Measurements from ENCODE around the gene SLCO4A1.
A peak's percentile ranks its signal among the peaks of the same experiment; 100 is the strongest.

SLCO4A1 gene

DNA sequence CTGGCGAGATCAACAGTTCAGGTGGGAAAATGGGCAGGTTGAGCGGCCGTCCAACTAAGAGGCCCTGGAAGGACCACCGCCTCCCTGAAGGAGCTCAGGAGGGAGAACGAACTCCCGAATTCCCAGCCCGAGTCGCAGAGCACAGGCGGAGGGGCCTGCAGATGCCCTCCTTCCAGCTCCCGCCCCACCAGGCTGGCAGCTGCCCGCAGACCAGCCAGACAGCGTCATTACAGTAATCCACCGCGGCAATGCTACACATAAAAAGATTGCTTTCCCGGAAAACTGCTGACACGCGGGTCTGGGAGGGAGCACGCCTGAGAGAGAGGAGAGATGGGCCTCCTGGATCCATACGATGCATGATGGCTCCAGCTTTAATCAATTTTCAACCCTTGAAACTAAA lies 30.5 kb upstream of the SLCO4A1 start:
- no peak overlapping the region for H2BK120ac ChIP-seq (ENCODE audit: low read depth, low read length)
- no peak for DNase-seq
- H3K23ac ChIP-seq (ENCODE audit: low read length in 2 of 2): no peak overlapping the region
- no peak overlapping the region for H2AFZ ChIP-seq (ENCODE audit: low read depth, low read length)
- no peak overlapping the region for H2BK15ac ChIP-seq (ENCODE audit: low read depth, poor library complexity, severe bottlenecking)
- H2BK5ac ChIP-seq (ENCODE audit: low read depth, low read length, poor library complexity, severe bottlenecking): no peak overlapping the region
- no peak overlapping the region for H3K14ac ChIP-seq (ENCODE audit: low read length in 2 of 2)
- H2AK5ac ChIP-seq (ENCODE audit: low read length, severe bottlenecking): no peak overlapping the region
- no peak overlapping the region for H4K8ac ChIP-seq (ENCODE audit: low read length)
- H2BK12ac ChIP-seq (ENCODE audit: low read length in 2 of 2): no peak overlapping the region
- H3K18ac ChIP-seq (ENCODE audit: low read depth in 1 of 2, low read length in 2 of 2): no peak overlapping the region
- no peak overlapping the region for H3K9ac ChIP-seq (ENCODE audit: low read length)
- H4K91ac ChIP-seq (ENCODE audit: low read length): no peak overlapping the region
- no peaks in the 10 kb centered on the region for H3K79me1 ChIP-seq (replicated peaks; ENCODE audit: low read length, poor library complexity, severe bottlenecking)
- H3K4me1 ChIP-seq (ENCODE audit: control insufficient read depth, insufficient read depth, low read depth, low read length): peaks cover 4% of the 10 kb centered on the region
- no peak overlapping the region for H3K4me2 ChIP-seq (ENCODE audit: low read length, poor library complexity, severe bottlenecking)
- no peak overlapping the region for H3K27ac ChIP-seq (ENCODE audit: low read length, poor library complexity, severe bottlenecking)
- H3K36me3 ChIP-seq (ENCODE audit: control insufficient read depth in 1 of 2, insufficient read depth in 2 of 2, low read depth in 1 of 2, low read length in 2 of 2): no peaks in the 10 kb centered on the region
- H3K27me3 ChIP-seq (ENCODE audit: control insufficient read depth in 1 of 2, insufficient read depth in 1 of 2, low read length in 2 of 2): peaks cover 23 to 42% of the 10 kb centered on the region in 2 experiments
- H3K9me3 ChIP-seq (ENCODE audit: control insufficient read depth, low read length): peaks cover 9% of the 10 kb centered on the region
- H3K4ac ChIP-seq (ENCODE audit: low read depth in 1 of 2, low read length in 2 of 2): no peak overlapping the region
- 93% methylated on average over 19 of the region's 19 CpGs for WGBS
- H3K4me3 ChIP-seq (ENCODE audit: insufficient read depth in 1 of 2, low read depth in 1 of 2, low read length in 2 of 2): no peak overlapping the region

DNA sequence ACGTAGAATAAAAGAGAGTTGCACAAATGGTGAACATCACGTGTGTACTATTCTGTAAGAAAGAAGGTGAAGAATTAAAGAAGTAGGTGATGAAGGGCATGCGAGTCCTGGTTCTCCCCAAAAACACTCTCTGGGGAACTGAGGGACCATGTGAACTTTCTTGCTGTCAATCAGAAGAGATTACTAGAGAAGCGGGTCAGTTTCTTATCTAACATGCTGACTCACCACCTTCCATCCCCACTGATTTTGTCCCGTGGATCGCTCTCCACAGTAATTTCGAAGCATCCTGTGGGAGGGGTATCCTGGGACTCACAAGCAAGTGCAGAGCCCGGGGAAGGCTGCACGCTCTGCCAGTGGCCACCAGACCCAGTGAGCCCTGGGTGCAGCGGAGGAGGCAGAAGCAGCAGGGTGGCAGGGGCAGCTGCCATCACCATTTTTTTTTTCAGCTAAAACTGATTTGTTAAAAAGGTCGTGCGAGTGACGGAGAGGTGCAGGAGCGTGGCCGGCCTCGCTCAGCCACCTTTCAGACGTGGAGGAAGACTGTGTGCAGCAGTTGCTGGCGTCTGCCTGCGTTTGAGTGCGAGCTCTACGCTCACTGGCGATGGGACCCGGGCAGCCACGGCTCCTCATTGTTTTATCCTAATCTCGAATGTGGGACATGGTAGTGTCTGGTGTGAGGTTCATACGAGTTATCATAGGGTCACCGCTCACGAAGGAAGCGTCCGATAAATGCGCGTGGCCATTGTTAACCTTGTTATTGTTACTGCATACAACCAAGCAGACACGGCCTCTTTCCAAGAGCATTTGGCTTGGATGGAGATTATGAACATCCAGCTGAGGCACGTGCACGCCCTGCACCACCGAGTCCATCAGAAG lies 28.0 kb upstream of the SLCO4A1 start:
- Histone ChIP-seq H2BK5ac (ENCODE audit: low read depth, low read length, poor library complexity, severe bottlenecking) (no peak overlapping the region), H3K36me3 (ENCODE audit: control insufficient read depth in 1 of 2, insufficient read depth in 2 of 2, low read depth in 1 of 2, low read length in 2 of 2) (no peaks in the 10 kb centered on the region), H3K18ac (ENCODE audit: low read depth in 1 of 2, low read length in 2 of 2) (no peak overlapping the region), H3K4ac (ENCODE audit: low read depth in 1 of 2, low read length in 2 of 2) (no peak overlapping the region), H4K91ac (ENCODE audit: low read length) (no peak overlapping the region), H2BK120ac (ENCODE audit: low read depth, low read length) (no peak overlapping the region), H4K8ac (ENCODE audit: low read length) (no peak overlapping the region), H3K79me1 (replicated peaks; ENCODE audit: low read length, poor library complexity, severe bottlenecking) (no peaks in the 10 kb centered on the region), H3K27me3 (ENCODE audit: control insufficient read depth in 1 of 2, insufficient read depth in 1 of 2, low read length in 2 of 2) (peaks cover 23 to 39% of the 10 kb centered on the region in 2 experiments), H3K27ac (ENCODE audit: low read length, poor library complexity, severe bottlenecking) (no peak overlapping the region), H3K4me3 (ENCODE audit: insufficient read depth in 1 of 2, low read depth in 1 of 2, low read length in 2 of 2) (no peak overlapping the region), H3K4me1 (ENCODE audit: control insufficient read depth, insufficient read depth, low read depth, low read length) (peaks cover 26% of the 10 kb centered on the region), H2AK5ac (ENCODE audit: low read length, severe bottlenecking) (no peak overlapping the region), H3K14ac (ENCODE audit: low read length in 2 of 2) (no peak overlapping the region), H3K9ac (ENCODE audit: low read length) (no peak overlapping the region), H3K23ac (ENCODE audit: low read length in 2 of 2) (no peak overlapping the region), H3K4me2 (ENCODE audit: low read length, poor library complexity, severe bottlenecking) (no peak overlapping the region), H3K9me3 (ENCODE audit: control insufficient read depth, low read length) (peaks cover 9% of the 10 kb centered on the region), H2BK15ac (ENCODE audit: low read depth, poor library complexity, severe bottlenecking) (no peak overlapping the region), H2BK12ac (ENCODE audit: low read length in 2 of 2) (no peak overlapping the region), H2AFZ (ENCODE audit: low read depth, low read length) (no peak overlapping the region)
- WGBS: 85% methylated on average over 36 of the region's 36 CpGs
- no peak for DNase-seq

DNA sequence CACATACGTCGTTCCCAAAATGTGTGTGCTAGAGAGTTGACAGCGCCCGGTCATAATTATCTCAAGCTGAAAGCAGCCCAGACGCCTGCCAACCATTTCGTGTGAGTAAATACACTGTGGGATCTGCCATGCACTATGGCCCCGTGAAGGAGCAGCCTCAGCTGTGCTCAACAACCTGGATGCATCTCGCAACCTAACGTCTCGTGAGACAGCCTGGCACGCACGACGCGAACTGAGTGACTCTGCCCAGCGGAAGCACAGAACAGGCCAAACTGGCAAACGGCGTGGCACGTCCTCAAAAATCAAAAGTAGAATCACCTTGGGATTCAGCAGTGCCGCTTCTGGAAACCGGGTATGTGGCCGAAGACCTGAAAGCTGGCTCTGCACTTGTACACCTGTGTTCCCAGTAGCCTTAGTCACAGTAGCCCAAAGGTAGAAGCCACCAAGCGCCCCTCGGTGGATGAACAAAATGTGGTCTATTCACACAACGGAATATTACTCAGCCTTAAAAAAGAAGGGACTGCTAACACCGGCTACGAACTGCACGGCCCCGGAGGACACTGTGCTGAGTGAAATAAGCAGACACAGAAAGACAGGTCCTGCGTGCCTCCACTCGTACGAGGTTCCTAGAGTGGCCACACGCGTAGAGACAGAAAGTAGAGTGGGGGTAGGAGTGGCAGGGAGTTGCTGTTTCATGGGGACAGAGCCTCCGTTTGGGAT lies 27.2 kb upstream of the SLCO4A1 start:
- Histone ChIP-seq H3K36me3 (ENCODE audit: control insufficient read depth in 1 of 2, insufficient read depth in 2 of 2, low read depth in 1 of 2, low read length in 2 of 2) (no peaks in the 10 kb centered on the region), H2BK120ac (ENCODE audit: low read depth, low read length) (no peak overlapping the region), H3K9me3 (ENCODE audit: control insufficient read depth, low read length) (peaks cover 9% of the 10 kb centered on the region), H4K91ac (ENCODE audit: low read length) (no peak overlapping the region), H3K27me3 (ENCODE audit: control insufficient read depth in 1 of 2, insufficient read depth in 1 of 2, low read length in 2 of 2) (peaks cover 23 to 34% of the 10 kb centered on the region in 2 experiments), H4K8ac (ENCODE audit: low read length) (no peak overlapping the region), H3K18ac (ENCODE audit: low read depth in 1 of 2, low read length in 2 of 2) (no peak overlapping the region), H2BK12ac (ENCODE audit: low read length in 2 of 2) (no peak overlapping the region), H2AK5ac (ENCODE audit: low read length, severe bottlenecking) (no peak overlapping the region), H3K4me1 (ENCODE audit: control insufficient read depth, insufficient read depth, low read depth, low read length) (peaks cover 26% of the 10 kb centered on the region), H3K79me1 (replicated peaks; ENCODE audit: low read length, poor library complexity, severe bottlenecking) (no peaks in the 10 kb centered on the region), H2AFZ (ENCODE audit: low read depth, low read length) (no peak overlapping the region), H3K4me2 (ENCODE audit: low read length, poor library complexity, severe bottlenecking) (no peak overlapping the region), H3K9ac (ENCODE audit: low read length) (no peak overlapping the region), H3K27ac (ENCODE audit: low read length, poor library complexity, severe bottlenecking) (no peak overlapping the region), H3K4me3 (ENCODE audit: insufficient read depth in 1 of 2, low read depth in 1 of 2, low read length in 2 of 2) (peak overlapping the region in 1 of 2 experiments; percentile 5), H2BK15ac (ENCODE audit: low read depth, poor library complexity, severe bottlenecking) (no peak overlapping the region), H2BK5ac (ENCODE audit: low read depth, low read length, poor library complexity, severe bottlenecking) (no peak overlapping the region), H3K14ac (ENCODE audit: low read length in 2 of 2) (peak overlapping the region in 1 of 2 experiments; percentile 29), H3K4ac (ENCODE audit: low read depth in 1 of 2, low read length in 2 of 2) (no peak overlapping the region), H3K23ac (ENCODE audit: low read length in 2 of 2) (peak overlapping the region in 1 of 2 experiments; percentile 48)
- WGBS: 93% methylated on average over 34 of the region's 34 CpGs
- DNase-seq: no peak

DNA sequence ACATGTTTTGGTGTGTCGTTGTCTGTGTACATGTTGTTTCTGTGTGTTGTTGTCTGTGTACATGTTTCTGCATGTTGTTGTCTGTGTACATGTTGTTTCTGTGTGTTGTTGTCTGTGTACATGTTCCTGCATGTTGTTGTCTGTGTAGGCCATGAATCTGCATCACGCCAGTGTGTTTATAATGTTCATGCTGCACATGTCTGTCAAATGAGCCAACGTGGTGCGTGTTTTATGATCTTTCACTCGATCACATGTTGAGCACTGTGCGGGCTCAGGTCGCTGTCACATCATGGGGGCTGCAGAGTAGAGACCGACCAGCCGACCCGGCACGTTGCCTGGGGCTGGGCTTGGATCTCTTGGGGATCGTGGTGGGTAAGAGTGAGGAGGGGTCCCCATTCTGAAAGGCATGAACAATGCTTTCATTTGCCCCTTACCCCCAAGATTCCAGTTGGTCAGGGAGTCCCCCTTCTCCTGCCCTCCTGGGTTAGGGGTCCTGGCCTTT lies 26.5 kb upstream of the SLCO4A1 start:
- Histone ChIP-seq H3K27ac (ENCODE audit: low read length, poor library complexity, severe bottlenecking) (no peak overlapping the region), H2AK5ac (ENCODE audit: low read length, severe bottlenecking) (no peak overlapping the region), H3K4me1 (ENCODE audit: control insufficient read depth, insufficient read depth, low read depth, low read length) (peaks cover 28% of the 10 kb centered on the region), H3K36me3 (ENCODE audit: control insufficient read depth in 1 of 2, insufficient read depth in 2 of 2, low read depth in 1 of 2, low read length in 2 of 2) (no peaks in the 10 kb centered on the region), H2BK15ac (ENCODE audit: low read depth, poor library complexity, severe bottlenecking) (no peak overlapping the region), H3K4me3 (ENCODE audit: insufficient read depth in 1 of 2, low read depth in 1 of 2, low read length in 2 of 2) (no peak overlapping the region), H3K4ac (ENCODE audit: low read depth in 1 of 2, low read length in 2 of 2) (no peak overlapping the region), H3K27me3 (ENCODE audit: control insufficient read depth in 1 of 2, insufficient read depth in 1 of 2, low read length in 2 of 2) (peaks cover 17 to 29% of the 10 kb centered on the region in 2 experiments), H2BK120ac (ENCODE audit: low read depth, low read length) (no peak overlapping the region), H2AFZ (ENCODE audit: low read depth, low read length) (no peak overlapping the region), H2BK12ac (ENCODE audit: low read length in 2 of 2) (no peak overlapping the region), H3K23ac (ENCODE audit: low read length in 2 of 2) (no peak overlapping the region), H3K79me1 (replicated peaks; ENCODE audit: low read length, poor library complexity, severe bottlenecking) (no peaks in the 10 kb centered on the region), H3K4me2 (ENCODE audit: low read length, poor library complexity, severe bottlenecking) (no peak overlapping the region), H2BK5ac (ENCODE audit: low read depth, low read length, poor library complexity, severe bottlenecking) (no peak overlapping the region), H4K8ac (ENCODE audit: low read length) (no peak overlapping the region), H4K91ac (ENCODE audit: low read length) (no peak overlapping the region), H3K9me3 (ENCODE audit: control insufficient read depth, low read length) (peaks cover 6% of the 10 kb centered on the region), H3K18ac (ENCODE audit: low read depth in 1 of 2, low read length in 2 of 2) (no peak overlapping the region), H3K14ac (ENCODE audit: low read length in 2 of 2) (no peak overlapping the region), H3K9ac (ENCODE audit: low read length) (no peak overlapping the region)
- 93% methylated on average over 11 of the region's 12 CpGs for WGBS
- no peak for DNase-seq

Measured in mesenchymal stem cell (in vitro differentiated cells and primary cell).